ENCODE results near the gene APOBEC3C.
"Not testable (repeated sequence)": the region's sequence is repeated elsewhere in the genome, so short reads cannot be mapped to it uniquely, and the experiment has no call there.

The APOBEC3C gene

DNA sequence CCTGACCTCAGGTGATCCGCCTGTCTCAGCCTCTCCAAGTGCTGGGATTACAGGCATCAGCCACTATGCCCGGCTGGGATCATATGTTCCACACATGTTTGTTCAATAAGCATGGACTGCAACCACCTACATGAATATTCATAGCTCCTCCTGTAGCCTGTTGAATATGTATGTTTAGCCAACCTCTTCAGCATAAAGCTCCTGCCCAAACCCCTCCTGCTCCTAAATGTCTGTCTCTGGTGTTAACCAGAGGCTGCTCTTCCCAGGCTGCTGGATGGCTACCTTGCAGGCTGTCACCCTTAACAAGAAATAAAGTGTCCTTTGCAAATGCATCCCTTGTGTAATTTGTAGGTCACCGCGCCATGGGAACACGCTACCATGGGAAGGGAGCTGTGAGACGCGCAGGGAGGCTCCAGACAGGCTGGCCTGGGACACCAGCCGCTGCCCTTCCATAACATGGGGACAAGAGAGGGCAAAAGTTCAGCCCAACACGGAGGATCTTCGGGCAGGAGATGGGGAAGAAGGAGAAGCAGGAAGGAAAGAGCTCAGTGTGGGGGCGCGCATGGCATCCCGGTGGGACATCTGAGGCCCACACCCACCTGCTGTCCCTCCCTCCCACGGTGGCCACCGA is 6.1 kb downstream of the APOBEC3C start:
- peaks cover 65% of the 10 kb centered on the region for H3K36me3 Mint-ChIP-seq (ENCODE audit: insufficient read depth)
- H3K4me3 Mint-ChIP-seq, result peak overlapping the region; percentile 98 to 99
- H3K9me3 Mint-ChIP-seq; ATAC-seq (replicated peaks); H3K27me3 Mint-ChIP-seq: not testable (repeated sequence)
- peaks cover 45 to 49% of the 10 kb centered on the region in 2 donors for H3K4me1 Mint-ChIP-seq (ENCODE audit: low read depth in 2 of 2)
- peak overlapping the region; percentile 98 for H3K27ac Mint-ChIP-seq
- peak in 1 of 3 experiments; percentile 25 for DNase-seq

- no peak for DNase-seq
- no peak for ATAC-seq (replicated peaks)
- Mint-ChIP-seq H3K27me3 (no peaks in the 10 kb centered on the region), H3K4me1 (ENCODE audit: low read depth in 2 of 2) (peaks cover 51 to 55% of the 10 kb centered on the region in 2 donors), H3K9me3 (no peaks in the 10 kb centered on the region), H3K36me3 (ENCODE audit: insufficient read depth) (peaks cover 78% of the 10 kb centered on the region), H3K4me3 (peak overlapping the region; percentile 98 to 99), H3K27ac (peak overlapping the region; percentile 98)
These were observed 7.6 kb downstream of the APOBEC3C start for GRCh38 chr22:39021552-39022250.

- peak in 1 of 3 experiments; percentile 13 for DNase-seq
These were observed 10.7 kb downstream of the APOBEC3C start for GRCh38 chr22:39024519-39025308.

GRCh38 chr22:39026509-39027150 is 12.6 kb downstream of the APOBEC3C start:
- peaks cover 65% of the 10 kb centered on the region for H3K36me3 Mint-ChIP-seq (ENCODE audit: insufficient read depth)
- no peaks in the 10 kb centered on the region for H3K9me3 Mint-ChIP-seq
- DNase-seq, result no peak
- H3K4me3 Mint-ChIP-seq, result peak overlapping the region in 1 of 2 donors; percentile 58
- ATAC-seq (replicated peaks), result no peak
- H3K27me3 Mint-ChIP-seq, result no peaks in the 10 kb centered on the region
- peak overlapping the region; percentile 85 to 89 for H3K27ac Mint-ChIP-seq
- peaks cover 38 to 44% of the 10 kb centered on the region in 2 donors for H3K4me1 Mint-ChIP-seq (ENCODE audit: low read depth in 2 of 2)

More at GRCh38 chr22:39024519-39025308, 10.7 kb downstream of the APOBEC3C start:
- peaks cover 49 to 54% of the 10 kb centered on the region in 2 donors for H3K4me1 Mint-ChIP-seq (ENCODE audit: low read depth in 2 of 2)
- peak overlapping the region; percentile 68 to 98 for H3K4me3 Mint-ChIP-seq
- no peaks in the 10 kb centered on the region for H3K27me3 Mint-ChIP-seq
- H3K27ac Mint-ChIP-seq, result peak overlapping the region; percentile 89 to 93
- H3K9me3 Mint-ChIP-seq, result no peaks in the 10 kb centered on the region
- peaks cover 69% of the 10 kb centered on the region for H3K36me3 Mint-ChIP-seq (ENCODE audit: insufficient read depth)
- peak; percentile 15 for ATAC-seq (replicated peaks)

GRCh38 chr22:39027717-39028116 is 13.7 kb downstream of the APOBEC3C start:
- H3K27me3 Mint-ChIP-seq, result no peaks in the 10 kb centered on the region
- no peak for DNase-seq
- H3K27ac Mint-ChIP-seq, result peak overlapping the region; percentile 82 to 85
- H3K36me3 Mint-ChIP-seq (ENCODE audit: insufficient read depth), result peaks cover 68% of the 10 kb centered on the region
- no peak overlapping the region for H3K4me3 Mint-ChIP-seq
- H3K9me3 Mint-ChIP-seq, result no peaks in the 10 kb centered on the region
- peaks cover 32 to 38% of the 10 kb centered on the region in 2 donors for H3K4me1 Mint-ChIP-seq (ENCODE audit: low read depth in 2 of 2)
- no peak for ATAC-seq (replicated peaks)

GRCh38 chr22:39028281-39028680 is 14.2 kb downstream of the APOBEC3C start:
- no peak overlapping the region for H3K4me3 Mint-ChIP-seq
- H3K4me1 Mint-ChIP-seq (ENCODE audit: low read depth in 2 of 2), result peaks cover 32 to 38% of the 10 kb centered on the region in 2 donors
- DNase-seq (no peak), ATAC-seq (replicated peaks) (no peak)
- H3K27me3 Mint-ChIP-seq, result no peaks in the 10 kb centered on the region
- H3K36me3 Mint-ChIP-seq (ENCODE audit: insufficient read depth), result peaks cover 64% of the 10 kb centered on the region
- H3K27ac Mint-ChIP-seq, result peak overlapping the region; percentile 82 to 85
- H3K9me3 Mint-ChIP-seq, result no peaks in the 10 kb centered on the region

DNA sequence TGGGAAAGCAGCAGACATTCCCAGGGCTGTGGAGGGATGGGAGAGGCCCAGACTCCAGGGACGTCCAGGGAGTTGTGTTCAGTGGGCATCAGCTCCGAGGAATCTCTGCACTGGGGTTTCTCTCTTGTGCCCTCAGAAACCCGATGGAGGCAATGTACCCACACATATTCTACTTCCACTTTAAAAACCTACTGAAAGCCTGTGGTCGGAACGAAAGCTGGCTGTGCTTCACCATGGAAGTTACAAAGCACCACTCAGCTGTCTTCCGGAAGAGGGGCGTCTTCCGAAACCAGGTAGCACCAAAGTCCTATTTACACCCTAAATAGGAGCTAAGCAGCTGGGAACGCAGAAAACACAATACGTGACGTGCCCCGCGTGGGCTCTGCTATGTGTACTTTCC is 15.2 kb downstream of the APOBEC3C start:
- Mint-ChIP-seq H3K27me3 (no peaks in the 10 kb centered on the region), H3K9me3 (no peaks in the 10 kb centered on the region), H3K36me3 (ENCODE audit: insufficient read depth) (peaks cover 55% of the 10 kb centered on the region), H3K27ac (no peak overlapping the region), H3K4me3 (no peak overlapping the region), H3K4me1 (ENCODE audit: low read depth in 2 of 2) (peaks cover 25 to 32% of the 10 kb centered on the region in 2 donors)
- no peak for ATAC-seq (replicated peaks)
- DNase-seq, result no peak

- Mint-ChIP-seq H3K27me3 (no peaks in the 10 kb centered on the region), H3K27ac (peak overlapping the region in 1 of 2 donors; percentile 36), H3K4me1 (ENCODE audit: low read depth in 2 of 2) (peaks cover 13 to 18% of the 10 kb centered on the region in 2 donors), H3K36me3 (ENCODE audit: insufficient read depth) (peaks cover 42% of the 10 kb centered on the region), H3K9me3 (no peaks in the 10 kb centered on the region), H3K4me3 (no peak overlapping the region)
- DNase-seq, result no peak
- ATAC-seq (replicated peaks), result no peak
These were observed 16.6 kb downstream of the APOBEC3C start for GRCh38 chr22:39030705-39031104.

DNA sequence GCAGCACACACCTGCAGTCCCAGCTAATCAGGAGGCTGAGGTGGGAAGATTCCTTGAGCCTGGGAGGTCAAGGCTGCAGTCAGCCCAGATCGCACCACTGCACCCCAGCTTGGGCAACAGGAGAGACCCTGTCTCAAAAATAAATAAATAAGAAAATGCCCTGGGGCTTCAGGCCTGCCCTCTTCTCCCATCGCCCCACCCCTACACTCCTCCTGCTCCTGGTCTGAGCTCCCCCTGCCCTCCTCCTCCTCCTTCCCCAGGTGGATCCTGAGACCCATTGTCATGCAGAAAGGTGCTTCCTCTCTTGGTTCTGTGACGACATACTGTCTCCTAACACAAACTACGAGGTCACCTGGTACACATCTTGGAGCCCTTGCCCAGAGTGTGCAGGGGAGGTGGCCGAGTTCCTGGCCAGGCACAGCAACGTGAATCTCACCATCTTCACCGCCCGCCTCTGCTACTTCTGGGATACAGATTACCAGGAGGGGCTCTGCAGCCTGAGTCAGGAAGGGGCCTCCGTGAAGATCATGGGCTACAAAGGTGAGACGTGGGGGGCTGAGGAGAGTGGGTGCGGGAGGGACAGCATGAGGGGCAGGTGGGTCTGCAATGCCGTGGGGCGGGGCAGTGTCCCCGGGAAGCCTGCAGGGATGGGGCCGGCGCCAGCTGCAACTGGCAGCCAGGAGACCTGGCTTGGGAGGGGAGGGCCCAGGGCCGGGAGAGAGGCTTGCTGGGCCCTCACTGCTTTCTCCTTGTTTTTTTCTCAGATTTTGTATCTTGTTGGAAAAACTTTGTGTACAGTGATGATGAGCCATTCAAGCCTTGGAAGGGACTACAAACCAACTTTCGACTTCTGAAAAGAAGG is 17.6 kb downstream of the APOBEC3C start:
- H3K27ac Mint-ChIP-seq; H3K4me3 Mint-ChIP-seq; H3K9me3 Mint-ChIP-seq; ATAC-seq (replicated peaks); DNase-seq; H3K27me3 Mint-ChIP-seq: not testable (repeated sequence)
- Mint-ChIP-seq H3K36me3 (ENCODE audit: insufficient read depth) (peaks cover 35% of the 10 kb centered on the region), H3K4me1 (ENCODE audit: low read depth in 2 of 2) (peaks cover 4 to 11% of the 10 kb centered on the region in 2 donors)

DNA sequence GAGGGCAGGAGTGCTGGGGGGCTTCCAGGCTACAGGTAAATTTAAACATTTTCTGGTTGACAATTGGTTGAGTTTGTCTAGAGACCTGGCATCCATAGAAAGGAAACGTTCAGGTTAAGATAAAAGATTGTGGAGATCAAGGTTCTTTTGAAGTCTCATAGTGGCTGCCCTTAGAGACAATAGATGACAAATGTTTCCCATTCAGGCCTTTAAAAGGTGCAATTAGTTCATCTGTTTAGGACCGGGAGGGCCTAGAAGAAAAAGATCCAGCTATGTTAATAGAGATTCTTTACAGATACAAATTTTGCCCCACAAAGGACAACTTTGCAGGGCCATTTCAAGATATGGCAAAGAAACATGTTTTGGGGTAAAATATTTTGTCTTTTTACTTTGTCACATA is 23.0 kb downstream of the APOBEC3C start:
- H3K27me3 Mint-ChIP-seq; H3K4me3 Mint-ChIP-seq; DNase-seq; ATAC-seq (replicated peaks); H3K9me3 Mint-ChIP-seq: not testable (repeated sequence)
- H3K36me3 Mint-ChIP-seq (ENCODE audit: insufficient read depth), result peaks cover 15% of the 10 kb centered on the region
- peak overlapping the region in 1 of 2 donors; percentile 19 for H3K27ac Mint-ChIP-seq
- peaks cover 21% of the 10 kb centered on the region in 2 donors for H3K4me1 Mint-ChIP-seq (ENCODE audit: low read depth in 2 of 2)

- peak overlapping the region; percentile 92 to 94 for H3K27ac Mint-ChIP-seq
- no peak for DNase-seq
- no peaks in the 10 kb centered on the region for H3K9me3 Mint-ChIP-seq
- no peaks in the 10 kb centered on the region for H3K27me3 Mint-ChIP-seq
- no peak for ATAC-seq (replicated peaks)
- H3K4me3 Mint-ChIP-seq, result peak overlapping the region; percentile 87 to 90
- peaks cover 29% of the 10 kb centered on the region for H3K36me3 Mint-ChIP-seq (ENCODE audit: insufficient read depth)
- H3K4me1 Mint-ChIP-seq (ENCODE audit: low read depth in 2 of 2), result peaks cover 28% of the 10 kb centered on the region in 2 donors
These were observed 25.5 kb downstream of the APOBEC3C start for GRCh38 chr22:39039306-39040126.

DNA sequence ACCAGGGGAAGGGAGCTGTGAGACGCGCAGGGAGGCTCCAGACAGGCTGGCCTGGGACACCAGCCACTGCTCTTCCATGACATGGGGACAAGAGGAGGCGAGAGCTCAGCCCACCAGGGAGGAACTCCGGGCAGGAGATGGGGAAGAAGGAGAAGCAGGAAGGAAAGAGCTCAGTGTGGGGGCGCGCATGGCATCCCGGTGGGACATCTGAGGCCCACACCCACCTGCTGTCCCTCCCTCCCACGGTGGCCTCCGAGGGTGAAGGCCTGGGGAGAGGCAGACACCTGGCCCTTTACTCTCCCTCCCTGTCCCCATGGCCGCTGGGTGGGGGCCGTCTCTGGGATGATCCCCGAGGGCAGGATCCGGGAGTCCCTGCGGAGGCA is 26.1 kb downstream of the APOBEC3C start:
- DNase-seq; ATAC-seq (replicated peaks); H3K27me3 Mint-ChIP-seq; H3K9me3 Mint-ChIP-seq: not testable (repeated sequence)
- H3K27ac Mint-ChIP-seq, result peak overlapping the region; percentile 92 to 94
- peaks cover 31 to 32% of the 10 kb centered on the region in 2 donors for H3K4me1 Mint-ChIP-seq (ENCODE audit: low read depth in 2 of 2)
- H3K36me3 Mint-ChIP-seq (ENCODE audit: insufficient read depth), result peaks cover 29% of the 10 kb centered on the region
- peak overlapping the region; percentile 87 to 90 for H3K4me3 Mint-ChIP-seq
